OCI-LY1 (cell line): ENCODE measurements around the gene FCHSD1.

Experiments
- H2AFZ ChIP-seq: fragments of 200-600 bp; sonication (generic), shearing (Covaris generic); 2 replicates; pipeline ENCODE4 v1.6.0; 2014; ENCODE audit warnings: antibody characterized with exemption, mild to moderate bottlenecking, low read length
- H3F3A ChIP-seq: fragments of 200-600 bp; sonication (generic), shearing (Covaris generic); 2 replicates; pipeline ENCODE4 v1.6.0; 2014; ENCODE audit warnings: mild to moderate bottlenecking, antibody characterized with exemption, low read length, moderate library complexity; ENCODE audit not compliant: insufficient read depth
- H3K27ac ChIP-seq: fragments of 200-600 bp; sonication (generic); 2 replicates; pipeline ENCODE4 v1.5.1; 2014; ENCODE audit warnings: low read length, mixed run types, mild to moderate bottlenecking, low read depth; ENCODE audit not compliant: poor library complexity, severe bottlenecking
- H3K27me3 ChIP-seq: fragments of 200-600 bp; sonication (generic); 2 replicates; pipeline ENCODE4 v1.6.0; 2014; ENCODE audit warnings: antibody characterized with exemption, mild to moderate bottlenecking, low read length, moderate library complexity; ENCODE audit not compliant: insufficient read depth
- H3K36me3 ChIP-seq: fragments of 200-600 bp; sonication (generic); 2 replicates; pipeline ENCODE4 v1.6.1; 2014; ENCODE audit warnings: mild to moderate bottlenecking, antibody characterized with exemption, low read length, moderate library complexity, mixed read lengths; ENCODE audit not compliant: insufficient read depth
- H3K4me1 ChIP-seq: fragments of 200-600 bp; sonication (generic); 2 replicates; pipeline ENCODE4 v1.5.1; 2014; ENCODE audit warnings: mild to moderate bottlenecking, low read length, moderate library complexity; ENCODE audit not compliant: insufficient read depth, severe bottlenecking
- H3K4me2 ChIP-seq: fragments of 200-600 bp; sonication (generic), shearing (Covaris generic); 2 replicates; pipeline ENCODE4 v1.6.1; 2014; ENCODE audit warnings: low read length
- H3K4me3 ChIP-seq: fragments of 200-600 bp; sonication (generic); 2 replicates; pipeline ENCODE4 v1.5.1; 2014; ENCODE audit warnings: low read length, low read depth, mild to moderate bottlenecking, mixed read lengths; ENCODE audit not compliant: poor library complexity, severe bottlenecking
- H3K79me2 ChIP-seq: fragments of 200-600 bp; shearing (Covaris generic); 2 replicates; pipeline ENCODE4 v1.6.1; 2016; ENCODE audit warnings: mixed run types, low read length, mixed read lengths; ENCODE audit not compliant: insufficient read depth
- H3K9ac ChIP-seq: fragments of 200-600 bp; sonication (generic), shearing (Covaris generic); 2 replicates; pipeline ENCODE4 v1.6.1; 2014; ENCODE audit warnings: mild to moderate bottlenecking, low read length, mixed read lengths
- H3K9me2 ChIP-seq: fragments of 200-600 bp; sonication (generic), shearing (Covaris generic); 2 replicates; pipeline ENCODE4 v1.6.1; 2014; ENCODE audit warnings: low read depth, mild to moderate bottlenecking, low read length, mixed read lengths
- H3K9me3 ChIP-seq: fragments of 200-600 bp; shearing (Covaris generic); 2 replicates; pipeline ENCODE4 v1.6.1; 2014; ENCODE audit warnings: low read length, mixed read lengths
- H4K20me1 ChIP-seq: fragments of 200-600 bp; sonication (generic), shearing (Covaris generic); 2 replicates; pipeline ENCODE4 v1.6.0; 2016; ENCODE audit warnings: mild to moderate bottlenecking, low read length; ENCODE audit not compliant: insufficient read depth
- CTCF ChIP-seq: fragments of 200-600 bp; sonication (generic), shearing (Covaris generic); IDR thresholded peaks from 2 replicates; pipeline ENCODE4 v1.5.1; 2017; ENCODE audit warnings: mild to moderate bottlenecking, antibody characterized with exemption, low read length, moderate library complexity, mixed read lengths
- EZH2 ChIP-seq: fragments of 200-600 bp; sonication (generic), shearing (Covaris generic); IDR thresholded peaks from 2 replicates; pipeline ENCODE4 v1.8.0; 2017; ENCODE audit warnings: borderline replicate concordance, mixed run types, mild to moderate bottlenecking, antibody characterized with exemption, low read length, moderate library complexity, mixed read lengths

FCHSD1 gene

GRCh38 chr5:141647242-141647641 lies 4.0 kb downstream of the FCHSD1 start:
- no peaks in the 10 kb centered on the region for H3K9me3 ChIP-seq
- H3K27ac ChIP-seq: no peak overlapping the region
- H3K27me3 ChIP-seq: no peaks in the 10 kb centered on the region
- no peaks in the 10 kb centered on the region for H3K9me2 ChIP-seq
- no peak overlapping the region for H3K4me2 ChIP-seq
- no peak overlapping the region for H2AFZ ChIP-seq
- no peaks in the 10 kb centered on the region for H3F3A ChIP-seq
- TF ChIP-seq EZH2 (no peak), CTCF (no peak)
- peaks cover 15% of the 10 kb centered on the region for H3K4me1 ChIP-seq
- H3K4me3 ChIP-seq: no peak overlapping the region
- no peaks in the 10 kb centered on the region for H4K20me1 ChIP-seq
- H3K9ac ChIP-seq: no peak overlapping the region
- H3K79me2 ChIP-seq: no peaks in the 10 kb centered on the region
- H3K36me3 ChIP-seq: peaks cover 30% of the 10 kb centered on the region; the same call in 1 of the 2 replicates

- Histone ChIP-seq H3K4me1 (peaks cover 10% of the 10 kb centered on the region), H3K27me3 (no peaks in the 10 kb centered on the region), H3K4me3 (no peak overlapping the region), H3K79me2 (no peaks in the 10 kb centered on the region), H3K9ac (no peak overlapping the region), H3K9me2 (no peaks in the 10 kb centered on the region), H3F3A (no peaks in the 10 kb centered on the region), H3K36me3 (peaks cover 41% of the 10 kb centered on the region; the same call in 1 of the 2 replicates), H3K9me3 (no peaks in the 10 kb centered on the region), H3K4me2 (no peak overlapping the region), H2AFZ (no peak overlapping the region), H4K20me1 (no peaks in the 10 kb centered on the region), H3K27ac (no peak overlapping the region)
- TF ChIP-seq EZH2 (no peak), CTCF (no peak)
Measured at GRCh38 chr5:141646026-141646425, 5.2 kb downstream of the FCHSD1 start.

- Histone ChIP-seq H3F3A (no peaks in the 10 kb centered on the region), H3K9me2 (no peaks in the 10 kb centered on the region), H3K4me1 (peaks cover 14% of the 10 kb centered on the region), H3K27me3 (no peaks in the 10 kb centered on the region), H3K9ac (no peak overlapping the region), H3K9me3 (no peaks in the 10 kb centered on the region), H3K27ac (no peak overlapping the region), H4K20me1 (no peaks in the 10 kb centered on the region), H2AFZ (no peak overlapping the region), H3K4me2 (no peak overlapping the region), H3K36me3 (peaks cover 62% of the 10 kb centered on the region), H3K79me2 (no peaks in the 10 kb centered on the region), H3K4me3 (no peak overlapping the region)
- no peak for TF ChIP-seq CTCF
Measured at GRCh38 chr5:141641634-141642267, 9.5 kb downstream of the FCHSD1 start.
